IPS-20b (cell line): ENCODE results near the gene DHCR7.

Experiments used
- H3K27ac ChIP-seq: one replicate; pipeline ENCODE4 v1.5.1; 2013; ENCODE audit warnings: low read length
- H3K27me3 ChIP-seq: 2 replicates; pipeline ENCODE4 v1.6.1; 2013; ENCODE audit warnings: mild to moderate bottlenecking, low read length, inconsistent platforms; ENCODE audit not compliant: insufficient read depth
- H3K36me3 ChIP-seq: 2 replicates; pipeline ENCODE4 v1.6.1; 2013; ENCODE audit warnings: low read depth, mild to moderate bottlenecking, inconsistent platforms, low read length, moderate library complexity; ENCODE audit not compliant: insufficient read depth
- H3K4me1 ChIP-seq: 2 replicates; pipeline ENCODE4 v1.6.1; 2013; ENCODE audit warnings: mild to moderate bottlenecking, control low read depth, inconsistent platforms, low read length, moderate library complexity; ENCODE audit not compliant: insufficient read depth
- H3K4me3 ChIP-seq: 2 replicates; pipeline ENCODE4 v1.5.1; 2013; ENCODE audit warnings: mild to moderate bottlenecking, low read length, inconsistent platforms
- H3K9ac ChIP-seq: 2 replicates; pipeline ENCODE4 v1.6.1; 2013; ENCODE audit warnings: low read depth, mild to moderate bottlenecking, inconsistent platforms, low read length, moderate library complexity
- H3K9me3 ChIP-seq: 2 replicates; pipeline ENCODE4 v1.6.1; 2013; ENCODE audit warnings: mild to moderate bottlenecking, low read depth, low read length, inconsistent platforms; ENCODE audit not compliant: insufficient read depth

Gene DHCR7

DNA sequence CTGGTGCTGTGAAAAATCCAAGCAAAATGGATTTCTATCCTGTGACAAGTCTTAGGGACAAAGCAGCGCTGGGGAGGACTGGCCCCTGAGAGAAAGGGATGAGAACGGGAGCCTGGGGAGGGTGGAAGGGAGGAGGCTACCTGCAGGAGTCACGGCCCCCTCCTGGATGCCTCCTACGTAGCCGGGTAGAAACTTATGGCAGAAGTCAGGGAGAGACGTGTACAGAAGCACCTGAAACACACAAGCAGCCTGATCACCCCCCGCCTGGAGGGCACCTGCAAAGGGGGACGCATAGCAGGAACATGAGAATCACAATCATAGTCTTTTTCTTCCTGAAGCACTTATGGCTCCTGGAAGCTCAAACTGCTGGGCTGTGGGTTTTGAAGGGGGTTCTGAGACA lies 6.1 kb downstream of the DHCR7 start:
- Histone ChIP-seq H3K4me1 (peaks cover 4% of the 10 kb centered on the region; the same call in 1 of the 2 replicates), H3K27ac (no peak overlapping the region), H3K9me3 (no peaks in the 10 kb centered on the region), H3K4me3 (no peak overlapping the region), H3K36me3 (peaks cover 99% of the 10 kb centered on the region), H3K27me3 (no peaks in the 10 kb centered on the region), H3K9ac (no peak overlapping the region)

DNA sequence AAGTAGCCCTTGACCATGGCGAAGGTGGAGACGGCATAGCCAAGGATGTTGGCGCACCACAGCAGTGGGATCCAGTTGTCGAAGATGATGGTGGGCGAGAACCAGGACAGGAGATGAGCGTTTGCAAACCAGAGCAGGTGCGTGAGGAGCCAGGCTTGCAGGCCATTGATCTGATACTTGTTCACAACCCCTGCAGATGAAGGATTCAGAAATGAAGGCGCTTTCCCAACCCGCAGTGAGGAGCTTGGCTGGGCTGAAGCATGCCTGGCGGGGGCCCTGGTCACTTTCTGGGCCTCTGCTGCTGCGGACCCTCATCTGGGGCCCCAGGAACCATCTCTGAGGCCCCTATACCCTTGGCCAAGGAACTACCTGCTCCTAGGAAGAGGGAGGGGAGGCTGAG lies 6.9 kb downstream of the DHCR7 start:
- Histone ChIP-seq H3K4me3 (no peak overlapping the region), H3K27ac (no peak overlapping the region), H3K9me3 (no peaks in the 10 kb centered on the region), H3K36me3 (peaks cover 99% of the 10 kb centered on the region), H3K4me1 (no peaks in the 10 kb centered on the region), H3K27me3 (no peaks in the 10 kb centered on the region), H3K9ac (no peak overlapping the region)

DNA sequence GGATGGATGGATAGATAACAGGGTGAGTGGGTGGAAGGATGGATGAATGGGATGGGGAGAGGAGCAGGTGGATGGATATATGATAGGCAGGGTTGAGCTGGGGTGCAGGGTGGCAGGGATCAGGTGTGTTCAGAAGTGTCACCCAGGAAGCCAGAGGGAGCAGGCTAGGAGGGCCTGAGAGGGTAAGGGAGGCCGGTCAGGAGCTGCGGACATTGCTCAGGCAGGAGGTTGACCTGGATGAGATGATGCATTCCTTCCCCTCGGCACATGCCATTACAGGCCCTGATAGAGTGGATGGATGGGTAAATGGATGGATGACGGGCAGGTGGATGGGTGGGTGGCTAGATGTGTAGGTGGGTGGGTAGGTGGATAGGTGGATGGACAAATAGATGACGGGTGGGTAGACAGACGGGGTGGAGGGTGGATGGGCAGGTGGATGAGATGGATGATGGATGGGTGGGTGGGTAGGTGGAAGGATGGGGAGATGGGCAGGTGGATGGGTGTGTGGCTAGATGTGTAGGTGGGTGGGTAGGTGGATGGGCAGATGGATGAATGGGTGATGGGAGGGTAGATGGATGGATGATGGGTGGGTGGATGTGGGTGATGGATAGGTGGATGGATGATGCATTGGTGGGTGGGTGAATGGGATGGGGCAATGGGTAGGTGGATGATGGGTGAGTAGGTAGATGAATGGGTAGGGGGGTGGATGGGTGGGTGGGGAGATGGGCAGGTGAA lies 8.0 kb downstream of the DHCR7 start:
- Histone ChIP-seq H3K9ac (no peak overlapping the region), H3K36me3 (peaks cover 99% of the 10 kb centered on the region), H3K27ac (no peak overlapping the region), H3K4me3 (no peak overlapping the region), H3K27me3 (no peaks in the 10 kb centered on the region), H3K4me1 (no peaks in the 10 kb centered on the region), H3K9me3 (no peaks in the 10 kb centered on the region)

DNA sequence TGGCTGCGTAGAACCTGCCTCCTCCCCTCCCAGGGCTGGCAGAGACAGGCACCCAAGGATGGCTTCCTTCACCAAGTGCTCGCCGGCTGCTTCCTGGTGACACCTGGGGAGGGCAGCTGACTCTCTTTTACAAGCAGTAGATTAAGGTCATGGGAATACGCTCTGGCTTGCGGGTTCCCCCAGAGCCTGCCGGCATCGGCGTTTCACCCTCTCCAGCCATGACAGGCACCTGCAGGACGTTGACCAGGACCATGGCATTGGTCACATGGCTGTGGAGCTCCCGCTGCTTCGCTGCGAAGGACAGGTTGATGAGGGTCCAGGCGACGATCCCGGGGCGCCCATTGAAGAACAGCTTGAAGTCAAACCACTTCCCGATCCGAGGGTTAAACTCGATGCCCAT lies 9.5 kb downstream of the DHCR7 start:
- H3K27ac ChIP-seq: no peak overlapping the region
- peaks cover 97% of the 10 kb centered on the region for H3K36me3 ChIP-seq

DNA sequence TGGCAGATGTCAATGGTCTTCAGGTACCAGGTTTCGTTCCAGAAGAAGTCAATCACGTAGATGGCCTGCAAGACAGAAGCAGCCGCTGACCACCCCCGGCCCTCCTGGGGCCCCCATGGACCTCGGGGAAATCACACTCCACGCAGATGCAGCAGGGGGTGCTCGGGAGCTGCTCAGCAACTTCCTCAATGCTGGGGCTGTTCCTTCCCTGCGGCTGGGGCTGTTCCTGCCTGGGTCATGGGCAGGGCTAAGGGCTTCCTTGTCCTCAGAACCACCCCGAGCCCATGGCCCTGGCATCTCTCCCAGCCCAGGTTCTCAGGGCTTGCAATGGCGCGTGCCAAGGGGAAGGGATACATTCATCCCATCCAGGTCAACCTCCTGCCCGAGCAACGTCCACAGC lies 10.3 kb downstream of the DHCR7 start:
- Histone ChIP-seq H3K4me1 (no peaks in the 10 kb centered on the region), H3K9me3 (no peaks in the 10 kb centered on the region), H3K27me3 (no peaks in the 10 kb centered on the region), H3K27ac (no peak overlapping the region), H3K4me3 (no peak overlapping the region), H3K9ac (no peak overlapping the region), H3K36me3 (peaks cover 90% of the 10 kb centered on the region)

More for the DNA sequence above, 9.5 kb downstream of the DHCR7 start:
- no peak overlapping the region for H3K9ac ChIP-seq
- H3K9me3 ChIP-seq: no peaks in the 10 kb centered on the region
- H3K4me3 ChIP-seq: no peak overlapping the region
- H3K4me1 ChIP-seq: no peaks in the 10 kb centered on the region
- no peaks in the 10 kb centered on the region for H3K27me3 ChIP-seq

DNA sequence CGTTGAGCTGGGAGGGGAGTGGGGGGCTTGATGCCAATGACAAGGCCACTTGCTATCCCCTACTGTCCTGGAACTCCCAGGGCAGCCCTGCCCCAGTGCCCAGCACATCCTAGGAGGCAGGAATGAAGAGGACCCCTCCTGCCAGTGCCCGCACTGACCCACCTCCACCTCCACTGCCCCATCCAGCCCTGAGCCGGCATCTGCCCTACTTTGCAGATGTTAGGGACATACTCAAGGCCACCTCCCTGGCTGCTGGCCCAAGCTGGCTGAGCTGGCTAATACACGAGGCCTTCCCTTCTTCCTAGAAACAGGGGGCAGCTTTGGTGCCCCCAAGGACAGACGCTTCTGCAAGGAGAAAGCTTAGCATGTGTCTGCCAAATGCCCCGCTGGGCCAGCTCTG lies 10.8 kb downstream of the DHCR7 start:
- no peak overlapping the region for H3K4me3 ChIP-seq
- H3K27me3 ChIP-seq: no peaks in the 10 kb centered on the region
- H3K9me3 ChIP-seq: no peaks in the 10 kb centered on the region
- H3K9ac ChIP-seq: no peak overlapping the region
- no peaks in the 10 kb centered on the region for H3K4me1 ChIP-seq
- peaks cover 86% of the 10 kb centered on the region for H3K36me3 ChIP-seq
- H3K27ac ChIP-seq: no peak overlapping the region

DNA sequence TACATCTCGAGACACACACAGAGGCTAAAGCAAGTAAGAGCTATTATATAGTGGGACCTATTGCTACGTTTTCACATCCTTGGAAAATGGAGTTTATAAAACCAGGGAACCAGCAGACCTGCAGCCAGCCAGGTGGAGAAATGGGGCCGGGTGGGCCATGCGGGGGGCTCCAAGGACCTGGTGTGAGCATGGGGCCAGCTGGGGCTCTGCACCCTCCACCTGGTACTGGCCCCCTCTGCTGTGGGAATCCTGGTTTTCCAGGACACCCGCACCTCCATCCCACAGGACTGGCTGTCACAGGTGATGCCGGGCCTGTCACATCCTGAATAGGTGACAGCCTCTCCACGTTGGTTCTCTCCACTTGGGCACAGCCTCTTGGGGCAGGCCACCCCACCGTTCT lies 11.3 kb downstream of the DHCR7 start:
- Histone ChIP-seq H3K36me3 (peaks cover 80% of the 10 kb centered on the region), H3K27ac (no peak overlapping the region), H3K9ac (no peak overlapping the region), H3K4me1 (no peaks in the 10 kb centered on the region), H3K27me3 (no peaks in the 10 kb centered on the region), H3K4me3 (no peak overlapping the region), H3K9me3 (no peaks in the 10 kb centered on the region)

DNA sequence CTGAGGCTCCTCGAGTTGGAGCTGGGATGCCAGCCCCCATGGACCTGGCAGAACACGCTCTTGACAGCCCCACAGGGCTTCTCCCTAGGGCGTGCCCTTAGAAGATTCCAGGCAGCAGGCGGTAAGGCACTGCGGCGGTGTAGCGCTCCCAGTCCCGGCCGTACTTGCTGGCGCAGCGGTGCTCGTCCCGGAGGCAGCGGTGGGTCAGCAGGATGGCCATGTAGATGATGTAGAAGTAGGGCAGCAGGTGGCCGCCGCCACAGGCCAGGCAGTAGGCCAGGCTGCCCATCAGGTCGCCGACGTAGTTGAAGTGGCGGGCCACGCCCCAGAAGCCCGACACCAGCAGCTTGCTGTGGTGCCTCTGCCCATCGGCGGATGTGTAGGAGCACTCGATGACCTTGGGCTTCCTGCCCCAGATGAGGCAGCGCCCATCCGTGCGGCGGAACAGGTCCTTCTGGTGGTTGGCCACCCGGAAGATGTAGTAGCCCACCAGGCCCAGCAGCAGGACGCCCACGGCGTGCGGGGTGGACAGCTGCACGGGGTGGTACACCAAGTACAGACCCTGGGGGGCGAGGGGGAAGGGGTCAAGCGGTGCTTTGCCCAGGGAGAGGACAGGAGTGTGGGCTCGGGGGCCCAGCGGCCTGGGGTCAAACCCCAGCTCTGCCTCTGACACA lies 12.8 kb downstream of the DHCR7 start:
- no peaks in the 10 kb centered on the region for H3K9me3 ChIP-seq
- H3K4me3 ChIP-seq: no peak overlapping the region
- H3K4me1 ChIP-seq: no peaks in the 10 kb centered on the region
- peaks cover 66% of the 10 kb centered on the region for H3K36me3 ChIP-seq
- no peaks in the 10 kb centered on the region for H3K27me3 ChIP-seq
- no peak overlapping the region for H3K27ac ChIP-seq
- no peak overlapping the region for H3K9ac ChIP-seq

DNA sequence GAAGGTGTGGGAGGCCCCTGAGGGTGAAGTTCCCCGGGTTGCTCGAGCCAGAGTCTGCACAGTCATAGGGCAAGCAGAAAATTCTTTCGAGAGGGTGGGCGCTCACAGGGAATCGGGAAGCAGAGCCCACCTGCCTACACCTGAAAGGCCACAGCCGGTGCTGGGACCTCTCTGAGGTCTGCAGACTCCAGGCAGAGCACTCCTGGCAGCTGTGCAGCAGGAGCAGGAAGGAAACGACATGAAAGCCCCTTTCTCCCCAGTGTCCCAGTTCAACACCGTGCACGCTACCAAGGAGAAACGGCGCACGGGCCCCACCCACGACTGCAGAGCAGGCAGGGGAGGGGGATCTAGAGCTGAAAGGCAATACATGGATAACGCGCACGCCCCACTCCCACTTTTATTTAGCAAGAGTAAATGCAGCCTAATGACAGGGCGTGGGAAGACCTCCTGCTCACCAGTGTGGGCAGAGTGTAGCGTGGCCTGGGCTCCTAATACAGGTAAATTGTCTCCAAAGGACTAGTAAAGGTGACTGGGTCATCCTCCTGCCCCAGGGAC lies 13.5 kb downstream of the DHCR7 start:
- no peak overlapping the region for H3K4me3 ChIP-seq
- no peak overlapping the region for H3K9ac ChIP-seq
- no peaks in the 10 kb centered on the region for H3K9me3 ChIP-seq
- no peaks in the 10 kb centered on the region for H3K27me3 ChIP-seq
- H3K27ac ChIP-seq: no peak overlapping the region
- H3K4me1 ChIP-seq: no peaks in the 10 kb centered on the region
- H3K36me3 ChIP-seq: peaks cover 58% of the 10 kb centered on the region

DNA sequence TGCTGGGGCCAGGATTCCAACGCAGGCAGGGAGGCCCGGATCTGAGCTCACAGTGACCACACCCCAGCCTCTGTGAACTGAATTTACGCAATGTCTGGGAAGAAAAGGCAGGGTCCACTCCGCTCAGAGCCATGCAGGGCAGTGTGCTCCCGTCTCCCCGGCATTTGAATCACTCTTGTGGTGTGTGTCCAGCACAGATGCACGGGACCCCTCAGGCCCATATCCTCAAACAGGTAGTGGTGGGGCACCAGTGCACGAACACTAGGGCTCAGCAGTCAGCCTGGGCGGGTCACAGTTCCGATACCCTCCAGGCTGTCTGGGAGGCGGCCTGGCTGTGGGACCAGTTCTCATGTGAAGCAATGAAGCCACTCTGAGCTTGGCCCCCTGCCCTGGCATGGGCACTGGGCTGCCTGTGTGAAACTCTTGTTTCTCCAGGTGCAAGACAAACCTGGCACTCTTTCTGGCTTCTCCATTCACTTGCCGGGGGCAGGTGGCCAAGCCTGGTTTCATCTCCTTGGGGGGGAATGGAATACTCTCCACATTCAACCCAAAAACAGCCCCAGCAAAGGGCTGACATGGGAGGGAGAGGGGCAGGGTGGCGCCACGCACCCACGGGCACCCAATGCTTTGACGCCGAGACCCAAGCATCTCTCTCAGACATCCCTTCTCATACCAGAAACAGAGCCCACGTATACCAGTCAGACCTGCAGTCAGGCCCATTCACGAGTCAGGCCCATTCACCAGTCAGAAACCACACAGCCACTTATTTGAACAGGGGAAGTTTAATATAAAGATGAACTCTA lies 14.3 kb downstream of the DHCR7 start:
- H3K36me3 ChIP-seq: peaks cover 50% of the 10 kb centered on the region
- H3K4me1 ChIP-seq: no peaks in the 10 kb centered on the region
- no peak overlapping the region for H3K9ac ChIP-seq
- H3K9me3 ChIP-seq: no peaks in the 10 kb centered on the region
- no peak overlapping the region for H3K27ac ChIP-seq
- no peaks in the 10 kb centered on the region for H3K27me3 ChIP-seq
- H3K4me3 ChIP-seq: no peak overlapping the region

DNA sequence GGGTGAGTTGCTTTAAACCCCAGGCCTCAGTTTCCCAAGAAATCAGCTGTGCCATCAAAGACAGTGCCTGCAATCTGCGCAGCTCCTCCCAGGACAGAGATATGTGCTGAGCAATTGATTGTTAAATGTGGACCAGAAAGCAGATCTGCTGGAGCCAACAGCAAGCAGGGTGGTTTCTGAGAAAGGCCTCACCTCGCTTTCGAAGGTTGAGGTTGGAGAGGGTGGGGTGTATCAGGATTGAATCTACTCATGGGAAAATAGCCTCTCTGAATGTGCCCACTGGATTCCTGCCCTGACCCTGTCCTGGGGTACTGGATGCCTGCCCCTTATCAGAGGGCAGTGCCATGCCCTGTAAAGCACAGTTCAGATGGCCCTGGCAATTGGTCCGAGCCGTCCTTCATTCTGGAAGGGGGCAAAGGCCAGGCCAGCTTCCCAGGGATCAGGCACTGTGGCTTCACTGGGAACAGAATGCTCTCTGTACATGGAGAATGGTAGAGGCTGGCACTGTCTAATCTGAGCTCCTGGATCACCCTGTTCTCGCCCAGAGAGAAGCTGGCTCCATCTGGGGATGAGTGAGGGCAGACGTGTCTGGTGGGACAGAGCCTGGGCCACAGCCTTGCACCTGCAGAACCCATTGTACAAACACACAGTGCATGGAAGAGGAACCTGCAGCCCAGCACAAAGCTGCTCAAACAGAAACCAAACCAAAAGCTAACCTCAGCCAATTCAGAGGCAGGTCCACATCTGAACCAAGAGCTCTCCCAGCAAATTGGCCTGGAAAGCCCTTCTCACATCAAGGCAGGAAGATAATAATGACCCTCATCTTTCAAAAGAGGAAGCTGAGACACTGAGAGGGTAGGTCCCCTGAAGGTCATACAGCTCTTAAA lies 15.2 kb downstream of the DHCR7 start:
- H3K27ac ChIP-seq: no peak overlapping the region
- H3K9me3 ChIP-seq: no peaks in the 10 kb centered on the region
- H3K4me1 ChIP-seq: no peaks in the 10 kb centered on the region
- no peaks in the 10 kb centered on the region for H3K27me3 ChIP-seq
- peaks cover 42% of the 10 kb centered on the region for H3K36me3 ChIP-seq
- H3K4me3 ChIP-seq: no peak overlapping the region
- H3K9ac ChIP-seq: no peak overlapping the region
